GM18870 (cell line): ENCODE data around the gene JPH4.

Source experiments
- ATAC-seq: cut with Tn5 transposase; IDR thresholded peaks from one replicate; pipeline ENCODE4 v1.9.1; 2021; ENCODE audit warnings: moderate library complexity; ENCODE audit not compliant: unreplicated experiment

JPH4 gene

DNA sequence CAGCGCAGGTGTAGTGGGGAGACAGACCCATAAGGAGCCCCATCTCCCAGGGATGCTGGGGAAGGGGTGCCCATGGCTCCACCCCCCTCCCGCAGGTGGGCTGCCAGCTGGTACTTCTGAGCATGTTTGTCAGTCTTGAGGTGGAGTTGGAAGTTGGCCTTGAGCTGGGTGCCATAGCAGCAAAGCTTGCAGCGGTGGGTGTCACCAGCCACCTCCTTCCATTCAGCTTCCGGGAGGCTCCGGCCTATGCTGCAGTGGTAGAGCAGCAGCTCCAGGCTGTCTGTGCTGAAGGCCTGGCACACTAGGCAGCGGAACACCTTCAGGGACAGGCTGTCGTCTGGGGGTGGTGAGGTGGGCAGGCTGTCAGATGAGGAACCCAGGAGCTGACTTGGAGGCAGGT lies 45.9 kb downstream of the JPH4 start:
- no peak for ATAC-seq

DNA sequence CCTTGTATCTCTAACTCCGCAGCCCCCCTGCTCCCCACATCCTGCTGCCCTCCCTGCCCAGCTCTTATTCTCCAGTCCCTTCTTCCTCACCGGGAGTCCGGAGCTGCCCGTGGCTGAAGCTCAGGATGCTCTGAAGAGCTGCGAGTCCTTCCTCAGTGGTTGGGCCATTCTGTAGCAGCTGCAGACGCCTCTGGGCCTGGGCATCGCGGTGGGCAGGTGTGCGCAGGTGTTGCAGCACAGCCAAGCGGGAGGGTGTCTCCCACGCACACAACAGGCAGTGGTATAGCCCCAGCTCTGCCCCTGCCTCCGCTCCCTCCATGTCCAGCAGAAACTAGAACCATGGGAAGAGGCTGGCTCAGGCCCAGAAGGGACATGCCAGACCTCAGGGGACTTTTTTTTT lies 47.2 kb downstream of the JPH4 start:
- no peak for ATAC-seq

GRCh38 chr14:23530375-23531055 lies 48.1 kb downstream of the JPH4 start:
- no peak for ATAC-seq

DNA sequence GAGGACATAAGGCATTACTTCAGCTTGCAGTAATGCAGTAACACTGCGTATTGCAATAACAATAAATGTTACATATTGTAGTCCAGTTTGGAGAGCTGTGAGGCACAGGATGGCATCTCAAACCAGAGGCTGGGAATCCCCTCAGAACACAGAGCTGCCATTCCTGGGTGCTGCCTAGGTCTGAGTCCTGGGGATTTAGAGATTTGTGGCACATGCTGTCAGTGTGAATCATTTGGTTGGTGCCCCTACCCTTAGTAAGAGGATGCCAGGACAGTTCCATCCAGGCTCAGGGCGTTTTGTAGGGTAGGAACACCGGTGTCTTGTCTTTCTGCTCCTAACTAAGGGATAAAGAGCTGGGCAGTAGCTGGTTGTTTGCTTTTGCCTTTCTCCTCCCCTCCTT lies 49.6 kb downstream of the JPH4 start:
- ATAC-seq: no peak

DNA sequence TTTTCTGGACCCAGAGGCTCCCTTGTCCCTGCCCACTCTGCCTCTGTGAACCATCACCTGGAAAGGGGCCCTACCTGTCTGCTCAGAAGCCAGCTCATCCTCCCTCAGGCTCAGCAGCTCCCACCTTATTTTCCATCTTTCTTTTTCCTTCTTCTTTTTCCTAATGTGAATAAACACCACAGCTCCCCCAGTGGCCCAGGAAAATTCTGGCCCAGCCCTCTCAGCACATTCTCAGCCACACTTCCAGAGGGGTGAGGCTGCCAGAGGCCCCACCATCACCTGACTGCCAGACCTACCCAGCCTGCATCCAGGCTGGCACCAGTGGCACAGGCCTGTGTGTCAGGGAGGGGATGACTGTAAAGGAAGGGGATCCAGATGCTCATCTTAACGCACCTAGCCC lies 50.0 kb downstream of the JPH4 start:
- ATAC-seq: no peak

GRCh38 chr14:23525611-23526010 lies 53.0 kb downstream of the JPH4 start:
- ATAC-seq: no peak

GRCh38 chr14:23524954-23525353 lies 53.6 kb downstream of the JPH4 start:
- no peak for ATAC-seq

DNA sequence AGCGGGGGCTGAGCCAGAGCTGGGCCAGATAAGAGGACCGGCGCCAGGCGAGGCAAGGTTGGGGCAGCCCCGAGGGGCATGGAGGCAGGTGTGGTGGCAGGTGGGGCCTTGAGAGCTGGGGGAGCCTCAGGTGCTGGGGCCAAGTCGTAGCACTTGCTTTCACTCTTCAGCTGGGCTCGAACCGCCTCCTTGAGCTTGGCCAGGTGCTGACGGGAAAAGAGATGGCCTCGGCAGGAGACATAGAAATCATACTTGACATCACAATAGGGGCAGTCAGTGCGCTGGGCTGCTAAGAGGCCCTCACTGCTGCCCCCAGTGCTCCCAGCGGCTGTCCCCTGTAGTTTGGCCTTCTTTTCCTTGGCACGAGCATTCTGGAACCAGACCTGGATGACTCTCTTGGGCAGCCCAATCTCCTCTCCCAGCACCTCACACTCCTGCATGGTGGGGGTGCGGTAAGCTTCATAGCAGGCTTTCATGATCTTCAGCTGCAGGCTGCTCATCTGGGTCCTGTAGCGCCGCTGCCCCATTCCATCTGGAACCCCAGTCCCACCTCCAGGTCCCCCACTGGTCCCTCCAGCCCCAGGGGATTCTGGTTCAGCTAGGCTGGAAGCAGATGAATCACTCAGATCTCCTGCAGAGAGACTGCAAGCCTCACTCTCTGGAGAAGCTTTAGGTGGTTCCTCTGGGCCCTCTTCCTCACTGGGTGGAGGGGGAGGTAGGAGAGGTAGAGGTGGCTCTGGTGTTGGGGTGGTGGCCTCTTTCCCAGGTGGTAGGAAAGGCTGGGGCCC lies 55.2 kb downstream of the JPH4 start:
- ATAC-seq: no peak

GRCh38 chr14:23522643-23523198 lies 55.9 kb downstream of the JPH4 start:
- ATAC-seq: no peak

- no peak for ATAC-seq
These were observed 56.6 kb downstream of the JPH4 start for GRCh38 chr14:23521785-23522640.

DNA sequence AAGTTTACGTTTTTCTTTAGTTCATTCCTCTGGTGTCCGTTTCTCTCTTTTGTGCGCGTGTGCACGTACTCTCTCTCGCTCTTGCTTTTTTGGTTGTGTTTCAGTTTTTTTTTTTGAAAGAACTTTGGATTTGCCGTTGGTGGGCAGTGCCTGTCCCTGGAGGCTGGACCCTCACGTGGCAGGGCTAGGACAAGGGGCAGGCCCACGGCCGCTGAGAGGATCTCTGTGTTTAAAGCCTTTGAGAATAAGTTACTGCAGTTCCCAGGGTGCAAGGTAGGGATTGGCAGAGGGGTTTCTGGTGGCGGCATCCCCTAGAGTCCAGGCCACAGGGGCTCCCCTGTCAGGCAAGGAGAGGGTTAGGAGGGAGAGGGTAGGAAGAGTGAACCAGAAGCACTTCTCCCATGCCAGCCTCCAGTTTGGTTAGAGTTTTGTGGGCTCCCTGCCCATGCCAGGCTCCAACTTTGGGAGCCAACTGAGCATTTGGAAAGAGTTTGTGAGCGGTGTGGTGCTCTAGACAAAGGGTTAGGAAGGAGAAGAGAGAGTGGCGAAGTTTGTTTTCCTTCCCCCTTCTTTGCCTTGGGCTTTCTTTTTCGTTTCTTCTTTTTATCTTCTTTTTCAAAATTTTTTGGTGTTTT lies 57.6 kb downstream of the JPH4 start:
- no peak for ATAC-seq

DNA sequence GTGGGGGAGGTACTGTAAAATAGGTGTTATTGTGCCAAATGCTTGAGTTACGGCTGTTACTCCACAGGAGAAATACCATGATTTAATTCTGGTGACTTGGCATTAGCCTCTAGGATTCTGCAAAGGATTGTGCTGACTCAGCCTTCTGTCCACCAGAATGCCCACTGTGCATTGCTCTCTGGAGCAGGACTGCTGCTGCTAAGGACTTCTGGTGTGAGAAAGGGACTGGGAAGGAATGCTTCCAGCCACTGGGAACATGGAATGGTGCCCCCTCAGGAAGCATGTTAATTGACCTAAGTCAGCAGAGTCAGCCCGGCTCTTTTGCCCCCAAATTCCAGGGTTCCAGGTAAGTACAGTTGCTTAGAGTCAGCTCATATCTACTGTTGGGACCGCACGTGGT lies 59.9 kb downstream of the JPH4 start:
- no peak for ATAC-seq
